HCEC 1CT (cell line): ENCODE results near the gene PLEK.
"Not testable (repeated sequence)": the region's sequence is repeated elsewhere in the genome, so short reads cannot be mapped to it uniquely, and the experiment has no call there.

Source experiments
- DNase-seq: peaks from one replicate; pipeline ENCODE4 v3.0.0-alpha.2; 2017

The PLEK gene

GRCh38 chr2:68356599-68357239 is 8.4 kb upstream of the PLEK start:
- no peak for DNase-seq

GRCh38 chr2:68357605-68358337 is 7.3 kb upstream of the PLEK start:
- DNase-seq = peak; percentile 68

DNA sequence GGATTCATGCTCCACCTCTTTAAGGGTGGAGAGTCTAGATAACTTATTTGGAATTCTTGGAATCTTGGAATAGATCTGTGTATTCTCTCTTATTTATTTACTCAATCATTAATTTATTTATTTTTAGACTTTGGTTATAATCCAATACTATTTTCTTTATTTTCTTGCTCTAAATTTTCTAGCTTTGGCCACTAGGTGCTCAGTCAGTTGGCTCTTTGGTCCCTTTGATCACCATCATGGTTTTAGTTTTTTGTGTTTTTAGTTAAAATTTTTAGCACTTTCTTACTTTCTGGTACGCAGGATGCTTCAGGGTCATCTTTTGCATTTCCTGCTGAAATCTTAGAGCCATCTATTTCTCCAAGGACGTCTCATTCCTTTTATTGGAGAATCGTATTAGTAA is 5.2 kb upstream of the PLEK start:
- DNase-seq = no peak

DNA sequence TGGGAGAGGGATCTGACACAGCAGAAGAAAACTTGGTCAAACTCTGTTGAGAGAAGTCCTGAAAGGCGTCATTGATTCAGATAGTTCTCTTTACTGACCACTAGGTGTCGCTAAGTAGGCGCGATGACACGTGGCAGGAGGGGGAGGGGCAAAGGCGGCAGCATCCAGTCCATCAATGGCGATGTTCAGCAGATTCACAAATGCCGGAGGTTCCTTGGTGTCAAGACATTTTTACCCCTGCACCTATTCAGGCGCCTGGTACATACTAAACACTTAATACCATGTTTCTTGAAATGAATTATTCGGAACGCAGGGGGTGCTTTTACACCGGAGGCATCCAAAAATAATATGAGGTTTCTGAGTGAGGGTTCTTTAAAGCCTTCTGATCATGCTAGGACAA is 3.0 kb upstream of the PLEK start:
- DNase-seq = peak; percentile 76

DNA sequence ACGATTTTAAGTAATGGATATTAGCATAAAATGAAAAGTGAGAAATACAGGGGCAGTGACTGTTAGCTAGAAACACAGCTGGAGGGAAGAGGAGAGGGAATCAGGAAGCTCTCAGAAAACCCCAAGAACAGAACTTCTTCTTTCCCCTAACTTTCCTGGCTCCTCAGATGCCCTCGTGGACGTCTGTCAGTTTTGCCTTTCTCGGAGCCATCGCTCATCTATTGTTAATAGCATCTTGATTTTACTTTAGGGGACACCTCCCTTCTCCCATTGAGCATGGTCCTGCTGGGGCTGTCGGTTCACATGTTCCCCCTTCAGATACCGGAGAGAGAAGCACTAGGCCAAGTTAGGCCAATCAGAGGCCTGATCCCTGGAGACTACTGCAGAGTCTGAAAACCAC is 2.3 kb upstream of the PLEK start:
- no peak for DNase-seq

DNA sequence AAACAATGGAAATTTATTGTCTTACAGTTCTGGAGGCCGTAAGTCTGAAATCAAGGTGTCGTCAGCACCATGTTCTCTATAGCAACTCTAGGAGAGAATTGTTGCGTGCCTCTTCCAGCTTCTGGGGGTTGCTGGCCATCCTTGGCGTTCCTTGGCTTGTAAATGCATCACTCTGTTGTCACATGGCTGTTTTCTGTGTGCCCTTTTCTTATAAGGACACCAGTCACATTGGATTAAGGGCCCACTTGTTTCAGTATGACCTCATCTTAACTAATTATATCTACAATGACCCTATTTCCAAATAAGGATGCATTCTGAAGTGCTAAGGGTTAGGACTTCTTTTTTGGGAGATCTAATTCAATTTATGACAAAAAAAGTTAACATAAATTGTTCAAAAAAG is 1.4 kb upstream of the PLEK start:
- DNase-seq = no peak

GRCh38 chr2:68366083-68366560 is 1.0 kb downstream of the PLEK start:
- DNase-seq = no peak

- no peak for DNase-seq
Measured at GRCh38 chr2:68367953-68368653, 3.0 kb downstream of the PLEK start.

DNA sequence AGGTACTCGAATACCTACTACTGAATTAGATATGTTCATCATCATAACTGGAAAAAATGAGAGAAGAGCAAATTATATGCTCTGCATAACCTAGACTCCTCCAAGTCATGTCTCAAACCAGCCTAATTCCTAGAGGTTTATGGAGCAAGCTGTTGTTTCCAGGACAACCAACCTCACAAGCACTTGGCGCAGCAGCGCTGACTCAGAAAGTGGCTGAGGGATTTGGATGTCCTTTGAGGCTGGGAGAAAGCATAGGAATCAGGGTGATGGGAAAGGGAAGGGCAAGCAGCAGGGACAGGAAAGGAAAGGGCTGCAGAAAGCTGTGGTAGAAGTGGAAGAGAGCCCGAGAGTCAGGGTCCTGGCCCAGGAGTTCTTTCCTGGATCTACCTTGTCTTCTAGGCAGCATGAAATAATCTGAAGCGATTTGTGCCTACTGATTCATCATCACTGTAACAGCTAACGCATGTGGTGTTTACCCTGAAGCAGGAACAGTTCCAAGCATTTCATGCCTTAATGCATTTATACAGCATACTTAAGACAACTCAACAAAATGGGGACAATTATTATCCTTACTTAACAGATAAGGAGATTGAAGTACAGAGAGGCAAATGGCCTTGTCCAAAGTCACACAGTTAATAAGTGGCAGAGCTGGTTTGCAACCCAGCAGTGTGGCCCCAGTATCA is 3.7 kb downstream of the PLEK start:
- peak; percentile 64 for DNase-seq

- no peak for DNase-seq
Measured at GRCh38 chr2:68369337-68369734, 4.3 kb downstream of the PLEK start.

- DNase-seq = no peak
Measured at GRCh38 chr2:68371138-68371537, 6.1 kb downstream of the PLEK start.

GRCh38 chr2:68371581-68371980 is 6.5 kb downstream of the PLEK start:
- no peak for DNase-seq

- no peak for DNase-seq
Measured at GRCh38 chr2:68372485-68372884, 7.4 kb downstream of the PLEK start.

- no peak for DNase-seq
Measured at GRCh38 chr2:68374184-68374583, 9.1 kb downstream of the PLEK start.

DNA sequence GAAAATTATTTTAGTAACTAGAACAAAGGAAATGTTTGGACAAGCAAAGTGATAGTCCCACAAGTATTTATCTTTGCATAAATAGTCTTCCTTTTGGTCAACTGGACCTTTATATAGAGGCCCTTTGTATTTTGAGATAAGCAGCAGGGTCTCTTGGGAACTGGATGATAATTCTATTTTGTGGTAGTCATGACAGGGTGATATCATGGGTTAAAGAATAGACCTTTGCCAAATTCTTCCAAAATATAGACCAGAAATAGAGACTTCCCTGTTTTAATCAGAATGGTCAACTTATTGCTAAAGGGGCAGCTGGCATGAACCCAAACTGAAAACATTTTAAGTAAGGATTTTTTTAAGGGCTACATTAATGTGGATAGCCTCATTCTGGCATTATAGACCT is 10.5 kb downstream of the PLEK start:
- no peak for DNase-seq

GRCh38 chr2:68377137-68377780 is 12.2 kb downstream of the PLEK start:
- DNase-seq = no peak

GRCh38 chr2:68378779-68379178 is 13.7 kb downstream of the PLEK start:
- not testable (repeated sequence) for DNase-seq

- DNase-seq = no peak
Measured at GRCh38 chr2:68379184-68379708, 14.2 kb downstream of the PLEK start.

GRCh38 chr2:68383778-68384177 is 18.7 kb downstream of the PLEK start:
- no peak for DNase-seq

- DNase-seq = no peak
Measured at GRCh38 chr2:68384485-68385107, 19.5 kb downstream of the PLEK start.

GRCh38 chr2:68385220-68385906 is 20.3 kb downstream of the PLEK start:
- DNase-seq = no peak

GRCh38 chr2:68385907-68386287 is 20.8 kb downstream of the PLEK start:
- no peak for DNase-seq
